Esophagus muscularis mucosa (tissue), 4 donors: ENCODE data around the gene PATE2.

Experiments used
- EP300 ChIP-seq: sonication (generic); formaldehyde crosslinking; IDR thresholded peaks from one replicate; pipeline ENCODE4 v1.6.1; 2017; ENCODE audit warnings: antibody characterized with exemption
- POLR2A ChIP-seq: fragments of 450-650 bp; IDR thresholded peaks from one replicate; pipeline ENCODE4 v1.6.1; 2017; ENCODE audit warnings: antibody characterized with exemption, moderate library complexity, mild to moderate bottlenecking, low read depth
- POLR2AphosphoS5 ChIP-seq, 2 donors: sonication (generic); formaldehyde crosslinking; IDR thresholded peaks; one replicate each; pipeline ENCODE4 v1.6.1; 2017; ENCODE audit warnings: antibody characterized with exemption in 2 of 2
- TF ChIP-seq, protein P1 (sequence below), 3 experiments: fragments of 200-600 bp in 2 of 3; fragments of 450-650 bp in 1 of 3; sonication (generic) in 2 of 3; IDR thresholded peaks; one replicate each; pipeline ENCODE4 v1.5.1; 2017 to 2019; ENCODE audit warnings: antibody characterized with exemption in 3 of 3, mild to moderate bottlenecking in 2 of 3, moderate library complexity in 1 of 3

DNA sequence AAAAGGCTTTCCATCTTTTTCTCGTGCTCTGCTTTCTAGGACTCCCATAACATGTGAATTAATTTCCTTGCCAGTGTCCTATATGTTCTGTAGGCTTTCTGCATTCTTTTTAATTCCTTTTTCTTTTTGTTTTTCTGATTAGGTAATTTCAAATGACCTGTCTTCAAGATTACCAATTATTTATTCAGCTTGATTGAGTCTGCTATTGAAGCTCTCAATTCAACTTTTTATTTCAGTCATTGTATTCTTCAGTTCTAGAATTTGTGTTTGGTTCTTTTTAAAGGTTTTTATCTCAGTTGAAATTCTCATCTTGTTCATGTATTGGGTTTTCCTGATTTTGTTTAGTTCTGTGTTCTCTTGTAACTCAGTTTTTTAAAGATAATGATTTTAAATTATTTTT, 23.8 kb upstream of the PATE2 start:
- TF ChIP-seq EP300 (no peak), POLR2A (no peak), POLR2AphosphoS5 (IDR thresholded peaks at IDR 0.05) (no peak)
- TF ChIP-seq, protein P1, sequence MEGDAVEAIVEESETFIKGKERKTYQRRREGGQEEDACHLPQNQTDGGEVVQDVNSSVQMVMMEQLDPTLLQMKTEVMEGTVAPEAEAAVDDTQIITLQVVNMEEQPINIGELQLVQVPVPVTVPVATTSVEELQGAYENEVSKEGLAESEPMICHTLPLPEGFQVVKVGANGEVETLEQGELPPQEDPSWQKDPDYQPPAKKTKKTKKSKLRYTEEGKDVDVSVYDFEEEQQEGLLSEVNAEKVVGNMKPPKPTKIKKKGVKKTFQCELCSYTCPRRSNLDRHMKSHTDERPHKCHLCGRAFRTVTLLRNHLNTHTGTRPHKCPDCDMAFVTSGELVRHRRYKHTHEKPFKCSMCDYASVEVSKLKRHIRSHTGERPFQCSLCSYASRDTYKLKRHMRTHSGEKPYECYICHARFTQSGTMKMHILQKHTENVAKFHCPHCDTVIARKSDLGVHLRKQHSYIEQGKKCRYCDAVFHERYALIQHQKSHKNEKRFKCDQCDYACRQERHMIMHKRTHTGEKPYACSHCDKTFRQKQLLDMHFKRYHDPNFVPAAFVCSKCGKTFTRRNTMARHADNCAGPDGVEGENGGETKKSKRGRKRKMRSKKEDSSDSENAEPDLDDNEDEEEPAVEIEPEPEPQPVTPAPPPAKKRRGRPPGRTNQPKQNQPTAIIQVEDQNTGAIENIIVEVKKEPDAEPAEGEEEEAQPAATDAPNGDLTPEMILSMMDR (IDR thresholded peaks at IDR 0.05), result no peak
